Measurements from ENCODE around the gene ITPR3.

ITPR3 gene

GRCh38 chr6:33639559-33639958 is 18.4 kb downstream of the ITPR3 start:
- TF ChIP-seq TEAD4 (IDR thresholded peaks at IDR 0.05), result no peak
- TF ChIP-seq TCF12 (IDR thresholded peaks at IDR 0.05; ENCODE audit: low read depth), result no peak
- no peak for TF ChIP-seq TAF1 (IDR thresholded peaks at IDR 0.05; ENCODE audit: low read depth)
- TF ChIP-seq NFIC (IDR thresholded peaks at IDR 0.05), result no peak
- TF ChIP-seq REST (IDR thresholded peaks at IDR 0.05; ENCODE audit: low read depth), result no peak
- no peak for TF ChIP-seq CEBPB (IDR thresholded peaks at IDR 0.05)
- TF ChIP-seq RAD21 (IDR thresholded peaks at IDR 0.05; ENCODE audit: low read depth), result no peak
- TF ChIP-seq MAX (IDR thresholded peaks at IDR 0.05), result no peak
- TF ChIP-seq EP300 (IDR thresholded peaks at IDR 0.05; ENCODE audit: borderline replicate concordance), result no peak
- no peak for TF ChIP-seq FOXM1 (IDR thresholded peaks at IDR 0.05; ENCODE audit: borderline replicate concordance, low read depth)
- no peak for TF ChIP-seq YY1 (IDR thresholded peaks at IDR 0.05; ENCODE audit: low read depth)
- TF ChIP-seq, protein P1, sequence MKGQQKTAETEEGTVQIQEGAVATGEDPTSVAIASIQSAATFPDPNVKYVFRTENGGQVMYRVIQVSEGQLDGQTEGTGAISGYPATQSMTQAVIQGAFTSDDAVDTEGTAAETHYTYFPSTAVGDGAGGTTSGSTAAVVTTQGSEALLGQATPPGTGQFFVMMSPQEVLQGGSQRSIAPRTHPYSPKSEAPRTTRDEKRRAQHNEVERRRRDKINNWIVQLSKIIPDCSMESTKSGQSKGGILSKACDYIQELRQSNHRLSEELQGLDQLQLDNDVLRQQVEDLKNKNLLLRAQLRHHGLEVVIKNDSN (IDR thresholded peaks at IDR 0.05), result no peak
- TF ChIP-seq EGR1 (IDR thresholded peaks at IDR 0.05), result no peak
- TF ChIP-seq ZBTB7A (IDR thresholded peaks at IDR 0.05; ENCODE audit: low read depth), result no peak
- TF ChIP-seq CREB1 (IDR thresholded peaks at IDR 0.05; ENCODE audit: low read depth), result no peak

GRCh38 chr6:33640361-33640760 is 19.2 kb downstream of the ITPR3 start:
- TF ChIP-seq, protein P1 (IDR thresholded peaks at IDR 0.05), result no peak
- no peak for TF ChIP-seq TAF1 (IDR thresholded peaks at IDR 0.05; ENCODE audit: low read depth)

DNA sequence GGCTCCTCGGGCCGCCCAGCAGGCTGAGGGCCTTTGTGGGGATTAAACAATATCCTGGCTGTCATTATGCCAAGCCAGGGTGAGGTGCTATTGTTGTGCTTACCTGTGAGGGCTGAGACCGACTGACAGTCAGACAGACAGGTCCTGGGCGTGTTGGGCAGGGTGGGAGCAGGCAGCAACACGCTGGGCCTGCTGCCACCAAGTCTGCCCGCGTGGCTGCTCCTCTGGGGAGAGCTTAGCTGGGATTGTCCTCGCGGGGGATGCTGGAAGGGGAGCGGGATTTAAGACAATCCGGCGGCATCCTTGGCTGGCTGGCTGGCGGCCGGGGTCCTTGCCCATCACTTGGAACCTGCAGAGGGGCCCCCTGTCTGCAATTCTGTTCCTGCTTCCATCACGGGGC is 20.0 kb downstream of the ITPR3 start:
- no peak for TF ChIP-seq TCF12 (IDR thresholded peaks at IDR 0.05; ENCODE audit: low read depth)

- no peak for TF ChIP-seq TAF1 (IDR thresholded peaks at IDR 0.05; ENCODE audit: low read depth)
- TF ChIP-seq FOXM1 (IDR thresholded peaks at IDR 0.05; ENCODE audit: borderline replicate concordance, low read depth), result no peak
Measured at GRCh38 chr6:33641602-33642001, 20.5 kb downstream of the ITPR3 start.

DNA sequence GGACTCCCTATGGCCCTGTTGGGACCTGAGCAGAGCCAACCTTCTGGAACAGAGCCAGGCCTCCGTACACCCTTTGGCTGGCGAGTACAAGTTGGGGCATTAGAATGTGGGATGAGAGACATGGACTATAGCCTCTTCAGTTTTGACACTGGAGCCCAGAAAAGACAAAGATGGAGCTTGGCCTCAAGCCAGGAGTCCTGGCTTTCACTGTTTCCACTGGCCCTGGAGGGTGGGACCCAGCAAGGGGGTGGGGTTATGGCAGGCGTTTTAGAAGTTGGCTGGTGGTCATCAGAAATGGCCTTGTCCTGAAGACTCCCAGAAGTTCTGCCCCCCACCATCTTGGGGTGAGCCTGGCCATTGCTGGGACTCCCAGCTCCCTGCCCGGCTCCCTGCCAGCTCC is 21.8 kb downstream of the ITPR3 start:
- TF ChIP-seq TEAD4 (IDR thresholded peaks at IDR 0.05) (no peak), NFIC (IDR thresholded peaks at IDR 0.05) (no peak), YY1 (IDR thresholded peaks at IDR 0.05; ENCODE audit: low read depth) (no peak), CREB1 (IDR thresholded peaks at IDR 0.05; ENCODE audit: low read depth) (no peak), CEBPB (IDR thresholded peaks at IDR 0.05) (no peak), TAF1 (IDR thresholded peaks at IDR 0.05; ENCODE audit: low read depth) (no peak), TCF12 (IDR thresholded peaks at IDR 0.05; ENCODE audit: low read depth) (no peak), EGR1 (IDR thresholded peaks at IDR 0.05) (no peak)

- TF ChIP-seq YY1 (IDR thresholded peaks at IDR 0.05; ENCODE audit: low read depth) (no peak), REST (IDR thresholded peaks at IDR 0.05; ENCODE audit: low read depth) (no peak)
Measured at GRCh38 chr6:33651403-33651802, 30.3 kb downstream of the ITPR3 start.

- no peak for TF ChIP-seq EGR1 (IDR thresholded peaks at IDR 0.05)
- TF ChIP-seq, protein P1 (IDR thresholded peaks at IDR 0.05), result no peak
- no peak for TF ChIP-seq EP300 (IDR thresholded peaks at IDR 0.05; ENCODE audit: borderline replicate concordance)
- TF ChIP-seq TCF12 (IDR thresholded peaks at IDR 0.05; ENCODE audit: low read depth), result no peak
- TF ChIP-seq ZBTB7A (IDR thresholded peaks at IDR 0.05; ENCODE audit: low read depth), result no peak
- TF ChIP-seq CEBPB (IDR thresholded peaks at IDR 0.05), result no peak
- TF ChIP-seq RAD21 (IDR thresholded peaks at IDR 0.05; ENCODE audit: low read depth), result no peak
- TF ChIP-seq TAF1 (IDR thresholded peaks at IDR 0.05; ENCODE audit: low read depth), result no peak
- TF ChIP-seq REST (IDR thresholded peaks at IDR 0.05; ENCODE audit: low read depth), result no peak
- TF ChIP-seq MAX (IDR thresholded peaks at IDR 0.05), result no peak
- no peak for TF ChIP-seq TEAD4 (IDR thresholded peaks at IDR 0.05)
- TF ChIP-seq FOXM1 (IDR thresholded peaks at IDR 0.05; ENCODE audit: borderline replicate concordance, low read depth), result no peak
- no peak for TF ChIP-seq YY1 (IDR thresholded peaks at IDR 0.05; ENCODE audit: low read depth)
- no peak for TF ChIP-seq NFIC (IDR thresholded peaks at IDR 0.05)
- no peak for TF ChIP-seq CREB1 (IDR thresholded peaks at IDR 0.05; ENCODE audit: low read depth)
Measured at GRCh38 chr6:33652002-33652401, 30.9 kb downstream of the ITPR3 start.

Measured in Ishikawa (cell line).